ENCODE results near the gene KLHL22.

DNA sequence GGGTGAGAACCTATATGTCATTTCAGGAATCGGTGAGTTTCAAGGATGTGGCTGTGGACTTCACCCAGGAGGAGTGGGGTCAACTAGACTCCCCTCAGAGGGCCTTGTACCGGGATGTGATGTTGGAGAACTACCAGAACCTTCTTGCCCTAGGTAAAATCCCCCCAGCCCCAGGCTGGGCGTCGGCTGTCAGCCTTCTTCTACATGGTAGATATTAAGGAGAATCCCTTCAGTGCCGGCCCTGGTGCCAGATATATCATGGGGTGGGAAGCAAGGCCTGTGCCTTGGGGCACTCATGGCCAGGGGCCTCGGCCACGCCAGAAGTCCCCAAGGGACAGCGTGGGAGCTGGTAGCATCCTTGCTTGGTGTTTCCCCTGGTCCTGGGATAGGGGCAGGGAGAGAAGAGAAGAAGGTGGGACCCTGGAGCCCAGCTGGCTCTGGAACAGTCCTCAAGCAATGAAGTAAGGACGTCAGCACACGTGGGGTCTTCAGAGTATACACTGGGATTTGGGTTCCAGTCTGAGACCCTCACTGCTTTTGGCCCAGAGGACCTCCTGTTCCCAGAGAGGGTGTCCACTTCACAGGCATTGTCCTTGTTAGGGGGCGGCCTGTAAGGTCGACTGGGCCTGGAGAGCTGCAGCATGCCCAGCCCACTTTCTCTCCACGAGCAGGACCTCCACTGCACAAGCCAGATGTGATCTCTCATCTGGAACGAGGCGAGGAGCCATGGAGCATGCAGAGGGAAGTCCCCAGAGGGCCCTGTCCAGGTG lies 94.8 kb downstream of the KLHL22 start:
- TF ChIP-seq, protein P1, sequence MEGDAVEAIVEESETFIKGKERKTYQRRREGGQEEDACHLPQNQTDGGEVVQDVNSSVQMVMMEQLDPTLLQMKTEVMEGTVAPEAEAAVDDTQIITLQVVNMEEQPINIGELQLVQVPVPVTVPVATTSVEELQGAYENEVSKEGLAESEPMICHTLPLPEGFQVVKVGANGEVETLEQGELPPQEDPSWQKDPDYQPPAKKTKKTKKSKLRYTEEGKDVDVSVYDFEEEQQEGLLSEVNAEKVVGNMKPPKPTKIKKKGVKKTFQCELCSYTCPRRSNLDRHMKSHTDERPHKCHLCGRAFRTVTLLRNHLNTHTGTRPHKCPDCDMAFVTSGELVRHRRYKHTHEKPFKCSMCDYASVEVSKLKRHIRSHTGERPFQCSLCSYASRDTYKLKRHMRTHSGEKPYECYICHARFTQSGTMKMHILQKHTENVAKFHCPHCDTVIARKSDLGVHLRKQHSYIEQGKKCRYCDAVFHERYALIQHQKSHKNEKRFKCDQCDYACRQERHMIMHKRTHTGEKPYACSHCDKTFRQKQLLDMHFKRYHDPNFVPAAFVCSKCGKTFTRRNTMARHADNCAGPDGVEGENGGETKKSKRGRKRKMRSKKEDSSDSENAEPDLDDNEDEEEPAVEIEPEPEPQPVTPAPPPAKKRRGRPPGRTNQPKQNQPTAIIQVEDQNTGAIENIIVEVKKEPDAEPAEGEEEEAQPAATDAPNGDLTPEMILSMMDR (IDR thresholded peaks at IDR 0.05; ENCODE audit: low read length) = no peak
- TF ChIP-seq EZH2phosphoT487 (IDR thresholded peaks at IDR 0.05; ENCODE audit: low read length) (no peak), EZH2 (optimal IDR thresholded peaks at IDR 0.05; ENCODE audit: low read depth, low read length) (no peak)
